Retina (tissue), 1 donor: ENCODE results near the gene NDUFB8.
"Not testable (repeated sequence)": the region's sequence is repeated elsewhere in the genome, so short reads cannot be mapped to it uniquely, and the experiment has no call there.

Experiments
- DNase-seq: peaks from one replicate; pipeline ENCODE4 v3.0.0-alpha.2; 2016

Gene NDUFB8

GRCh38 chr10:100529475-100530298 lies at the start of gene NDUFB8:
TSS of gene NDUFB8 (minus strand) at chr10:100529871. CDS start at chr10:100529851, 20 bp downstream.
- DNase-seq = peak; percentile 94

GRCh38 chr10:100576282-100576635 lies 46.6 kb upstream of the NDUFB8 start:
- no peak for DNase-seq

GRCh38 chr10:100575585-100576281 lies 46.1 kb upstream of the NDUFB8 start:
- DNase-seq = no peak

- DNase-seq = not testable (repeated sequence)
Measured at GRCh38 chr10:100575146-100575545, 45.5 kb upstream of the NDUFB8 start.

- no peak for DNase-seq
Measured at GRCh38 chr10:100571084-100571856, 41.6 kb upstream of the NDUFB8 start.

GRCh38 chr10:100570506-100570905 lies 40.8 kb upstream of the NDUFB8 start:
- no peak for DNase-seq

GRCh38 chr10:100569687-100570481 lies 40.2 kb upstream of the NDUFB8 start:
- DNase-seq = no peak

GRCh38 chr10:100568912-100569311 lies 39.2 kb upstream of the NDUFB8 start:
- DNase-seq = no peak

- DNase-seq = no peak
Measured at GRCh38 chr10:100567826-100568225, 38.2 kb upstream of the NDUFB8 start.

- no peak for DNase-seq
Measured at GRCh38 chr10:100567249-100567648, 37.6 kb upstream of the NDUFB8 start.

GRCh38 chr10:100566561-100566960 lies 36.9 kb upstream of the NDUFB8 start:
- no peak for DNase-seq

GRCh38 chr10:100565206-100565985 lies 35.7 kb upstream of the NDUFB8 start:
- DNase-seq = no peak

GRCh38 chr10:100562008-100562672 lies 32.5 kb upstream of the NDUFB8 start:
- DNase-seq = peak; percentile 92

- DNase-seq = no peak
Measured at GRCh38 chr10:100561005-100561404, 31.3 kb upstream of the NDUFB8 start.

- DNase-seq = no peak
Measured at GRCh38 chr10:100560248-100560647, 30.6 kb upstream of the NDUFB8 start.

- no peak for DNase-seq
Measured at GRCh38 chr10:100554902-100555301, 25.2 kb upstream of the NDUFB8 start.

GRCh38 chr10:100553929-100554328 lies 24.3 kb upstream of the NDUFB8 start:
- no peak for DNase-seq

GRCh38 chr10:100551738-100552137 lies 22.1 kb upstream of the NDUFB8 start:
- DNase-seq = no peak

- DNase-seq = peak; percentile 46
Measured at GRCh38 chr10:100551196-100551595, 21.5 kb upstream of the NDUFB8 start.

GRCh38 chr10:100544950-100545349 lies 15.3 kb upstream of the NDUFB8 start:
- no peak for DNase-seq

- DNase-seq = peak; percentile 23
Measured at GRCh38 chr10:100537475-100537874, 7.8 kb upstream of the NDUFB8 start.
